Osteoblast (primary cell): ENCODE results near the gene OSBPL6. TPM values are rescaled to one million over a fixed set of nuclear protein-coding genes. Genes with fewer than 3 reads are reported as not detected.
"Not testable (repeated sequence)": the region's sequence is repeated elsewhere in the genome, so short reads cannot be mapped to it uniquely, and the experiment has no call there.

Source experiments
- DNase-seq: peaks from one replicate; pipeline ENCODE4 v3.0.0; 2011; ENCODE audit warnings: low spot score, mixed read lengths; ENCODE audit not compliant: insufficient read length; ENCODE audit errors: missing footprints
- H2AFZ ChIP-seq: 2 replicates; pipeline ENCODE4 v1.6.0; 2011; ENCODE audit warnings: mild to moderate bottlenecking, low read length
- H3K27ac ChIP-seq: 2 replicates; pipeline ENCODE4 v1.5.1; 2011; ENCODE audit warnings: mild to moderate bottlenecking, low read depth, low read length, moderate library complexity
- H3K27me3 ChIP-seq: 2 replicates; pipeline ENCODE4 v1.6.0; 2012; ENCODE audit warnings: mild to moderate bottlenecking, control low read depth, inconsistent platforms, low read length, moderate library complexity; ENCODE audit not compliant: insufficient read depth
- H3K36me3 ChIP-seq: 2 replicates; pipeline ENCODE4 v1.5.1; 2011; ENCODE audit warnings: mild to moderate bottlenecking, low read length, control low read depth, moderate library complexity; ENCODE audit not compliant: insufficient read depth
- H3K4me1 ChIP-seq: 2 replicates; pipeline ENCODE4 v1.5.1; 2011; ENCODE audit warnings: mild to moderate bottlenecking, low read length, control low read depth, moderate library complexity; ENCODE audit not compliant: insufficient read depth
- H3K4me2 ChIP-seq: 2 replicates; pipeline ENCODE4 v1.6.0; 2011; ENCODE audit warnings: mild to moderate bottlenecking, low read length; ENCODE audit not compliant: insufficient read depth
- H3K4me3 ChIP-seq: fragments of 200-600 bp; sonication (generic); 3 replicates; pipeline ENCODE4 v1.5.1; 2012; ENCODE audit warnings: mild to moderate bottlenecking, low read length, inconsistent platforms; ENCODE audit not compliant: insufficient read depth
- H3K79me2 ChIP-seq: 2 replicates; pipeline ENCODE4 v1.6.0; 2012; ENCODE audit warnings: mild to moderate bottlenecking, low read length, control low read depth, inconsistent platforms; ENCODE audit not compliant: insufficient read depth
- H3K9me3 ChIP-seq: 2 replicates; pipeline ENCODE4 v1.5.1; 2011; ENCODE audit warnings: low read depth, low read length, control low read depth
- H4K20me1 ChIP-seq: 2 replicates; pipeline ENCODE4 v1.6.0; 2012; ENCODE audit warnings: mild to moderate bottlenecking, low read length, control low read depth; ENCODE audit not compliant: insufficient read depth
- CTCF ChIP-seq: IDR thresholded peaks from 2 replicates; pipeline ENCODE4 v1.5.1; 2011; ENCODE audit warnings: mild to moderate bottlenecking, low read depth, low read length, moderate library complexity; ENCODE audit errors: extremely low read depth
- total RNA-seq: library from RNA; depleted of rRNA; stranded (reverse); fragments of >200 nt; gene quantifications from 2 replicates; pipeline ENCODE4 v1.2.3, GENCODE V29; 2012

The OSBPL6 gene
- total RNA-seq, 1 donor, result 5.4 TPM

- no peak for TF ChIP-seq CTCF
Observed at GRCh38 chr2:178422097-178422496, 227.8 kb downstream of the OSBPL6 start.

GRCh38 chr2:178423746-178424145 lies 229.4 kb downstream of the OSBPL6 start:
- not testable (repeated sequence) for H3K79me2 ChIP-seq, H4K20me1 ChIP-seq, H3K27ac ChIP-seq, H2AFZ ChIP-seq, H3K9me3 ChIP-seq, DNase-seq, H3K4me1 ChIP-seq, H3K4me2 ChIP-seq, H3K36me3 ChIP-seq, H3K4me3 ChIP-seq, H3K27me3 ChIP-seq

More at GRCh38 chr2:178422097-178422496, 227.8 kb downstream of the OSBPL6 start:
- Histone ChIP-seq H3K36me3 (no peaks in the 10 kb centered on the region), H3K9me3 (no peaks in the 10 kb centered on the region), H3K4me2 (no peak overlapping the region), H2AFZ (no peak overlapping the region), H3K27me3 (no peaks in the 10 kb centered on the region), H4K20me1 (no peaks in the 10 kb centered on the region), H3K79me2 (no peaks in the 10 kb centered on the region), H3K4me1 (peaks cover 8% of the 10 kb centered on the region), H3K4me3 (no peak overlapping the region), H3K27ac (no peak overlapping the region)
- DNase-seq, result no peak

GRCh38 chr2:178425255-178425827 lies 231.0 kb downstream of the OSBPL6 start:
- H3K36me3 ChIP-seq, result peaks cover 11% of the 10 kb centered on the region
- H3K27me3 ChIP-seq, result no peaks in the 10 kb centered on the region
- H3K9me3 ChIP-seq, result no peaks in the 10 kb centered on the region
- H3K4me2 ChIP-seq, result no peak overlapping the region
- no peak for DNase-seq
- H3K27ac ChIP-seq, result no peak overlapping the region
- H3K4me1 ChIP-seq, result peaks cover 8% of the 10 kb centered on the region
- H3K79me2 ChIP-seq, result no peaks in the 10 kb centered on the region
- H4K20me1 ChIP-seq, result no peaks in the 10 kb centered on the region
- no peak overlapping the region for H3K4me3 ChIP-seq
- no peak overlapping the region for H2AFZ ChIP-seq
- no peak for TF ChIP-seq CTCF

GRCh38 chr2:178426388-178426787 lies 232.1 kb downstream of the OSBPL6 start:
- DNase-seq, result no peak
- Histone ChIP-seq H3K36me3 (peaks cover 20% of the 10 kb centered on the region), H3K79me2 (no peaks in the 10 kb centered on the region), H3K4me2 (no peak overlapping the region), H2AFZ (no peak overlapping the region), H4K20me1 (no peaks in the 10 kb centered on the region), H3K4me3 (no peak overlapping the region), H3K27me3 (no peaks in the 10 kb centered on the region), H3K4me1 (peaks cover 8% of the 10 kb centered on the region), H3K27ac (no peak overlapping the region), H3K9me3 (no peaks in the 10 kb centered on the region)
- no peak for TF ChIP-seq CTCF
